Erythroblast (primary cell): ENCODE data around the gene TAL1.

Experiments
- DNase-seq, 2 experiments: peaks; one replicate each; lab custom pipeline; 2025; lab: John Stamatoyannopoulos, UW
- GATA1 ChIP-seq: IDR thresholded peaks from 2 replicates; pipeline ENCODE4 v1.6.1; 2011; ENCODE audit warnings: low read depth, mild to moderate bottlenecking, control low read depth, low read length, moderate library complexity
- POLR2A ChIP-seq: IDR thresholded peaks from 2 replicates; pipeline ENCODE4 v1.6.1; 2011; ENCODE audit warnings: mild to moderate bottlenecking, low read length

Gene TAL1

GRCh38 chr1:47226121-47226838 lies 5.7 kb downstream of the TAL1 start:
- DNase-seq: peak; percentile 70 to 75
- TF ChIP-seq GATA1 (no peak), POLR2A (peak; percentile 60)

- DNase-seq: peak; percentile 65 to 74
- TF ChIP-seq GATA1 (no peak), POLR2A (no peak)
These were observed 6.5 kb downstream of the TAL1 start for GRCh38 chr1:47225430-47226100.

- DNase-seq: peak; percentile 65 to 70
- TF ChIP-seq GATA1 (no peak), POLR2A (peak; percentile 55)
These were observed 7.2 kb downstream of the TAL1 start for GRCh38 chr1:47224676-47225399.

GRCh38 chr1:47223921-47224675 lies 7.9 kb downstream of the TAL1 start:
- TF ChIP-seq GATA1: no peak
- TF ChIP-seq POLR2A: no peak
- DNase-seq: no peak

GRCh38 chr1:47223174-47223920 lies 8.7 kb downstream of the TAL1 start:
- no peak for DNase-seq
- TF ChIP-seq GATA1 (no peak), POLR2A (no peak)

- DNase-seq: no peak
- TF ChIP-seq GATA1 (no peak), POLR2A (peak; percentile 12)
These were observed 9.5 kb downstream of the TAL1 start for GRCh38 chr1:47222476-47222875.

- TF ChIP-seq POLR2A: no peak
- no peak for TF ChIP-seq GATA1
- no peak for DNase-seq
These were observed 12.3 kb downstream of the TAL1 start for GRCh38 chr1:47219590-47220220.

GRCh38 chr1:47219001-47219400 lies 13.0 kb downstream of the TAL1 start:
- DNase-seq: no peak
- TF ChIP-seq GATA1 (no peak), POLR2A (peak; percentile 4)

- DNase-seq: peak in 1 of 2 experiments; percentile 50
- TF ChIP-seq POLR2A (peak; percentile 9), GATA1 (no peak)
These were observed 15.6 kb downstream of the TAL1 start for GRCh38 chr1:47216278-47217059.

GRCh38 chr1:47215713-47216112 lies 16.3 kb downstream of the TAL1 start:
- TF ChIP-seq GATA1: no peak
- TF ChIP-seq POLR2A: peak; percentile 36
- no peak for DNase-seq

GRCh38 chr1:47214549-47214948 lies 17.5 kb downstream of the TAL1 start:
- peak in 1 of 2 experiments; percentile 51 for DNase-seq
- TF ChIP-seq POLR2A: peak; percentile 32
- TF ChIP-seq GATA1: no peak
